Adrenal gland (tissue), 12 donors: Measurements from ENCODE around the gene AFAP1. TPM values are rescaled to one million over a fixed set of nuclear protein-coding genes. Genes with fewer than 3 reads are reported as not detected.

ENCODE experiments used
- DNase-seq, 7 donors: peaks; one replicate each; pipeline ENCODE4 v3.0.0-alpha.2; 2019 to 2020
- H3K27ac ChIP-seq, 5 donors: fragments of 200-600 bp; sonication (generic) in 4 of 5; 1 replicate in 3 of 5; 2 replicates in 2 of 5; pipeline versions ENCODE4 v1.5.1 to v1.8.0; 2016 to 2020; ENCODE audit warnings: mild to moderate bottlenecking in 1 of 5
- H3K27me3 ChIP-seq: fragments of 200-600 bp; 2 replicates; pipeline ENCODE4 v1.8.0; 2021
- H3K36me3 ChIP-seq, 2 donors: fragments of 200-600 bp; replicated peaks in 1 of 2; 1 replicate in 1 of 2; 2 replicates in 1 of 2; pipeline versions ENCODE4 v1.5.1 to v1.8.0; 2018 to 2022
- H3K4me1 ChIP-seq, 2 donors: fragments of 200-600 bp; replicated peaks in 1 of 2; 1 replicate in 1 of 2; 2 replicates in 1 of 2; pipeline versions ENCODE4 v1.5.1 to v1.8.0; 2018 to 2021
- H3K4me3 ChIP-seq, 4 donors: fragments of 200-600 bp; sonication (generic) in 3 of 4; one replicate each; pipeline ENCODE4 v1.5.1; 2016 to 2018
- H3K9me3 ChIP-seq, 3 donors: fragments of 200-600 bp; sonication (generic) in 1 of 3; replicated peaks in 1 of 3; 1 replicate in 2 of 3; 2 replicates in 1 of 3; pipeline versions ENCODE4 v1.5.1 to v1.8.0; 2016 to 2021
- CTCF ChIP-seq, 6 experiments: fragments of 450-650 bp in 4 of 6; fragments of 200-600 bp in 2 of 6; sonication (generic) in 1 of 6; IDR thresholded peaks; 1 replicate in 5 of 6; 2 replicates in 1 of 6; pipeline versions ENCODE4 v1.5.1 to v1.8.0; 2016 to 2021; ENCODE audit warnings: antibody characterized with exemption in 6 of 6, mild to moderate bottlenecking in 2 of 6, moderate library complexity in 1 of 6
- POLR2A ChIP-seq, 2 donors: fragments of 450-650 bp; IDR thresholded peaks; one replicate each; pipeline ENCODE4 v1.6.1; 2017; ENCODE audit warnings: antibody characterized with exemption in 2 of 2, mild to moderate bottlenecking in 2 of 2, moderate library complexity in 1 of 2
- WGBS, 4 donors: extraction: QIAGEN DNeasy Blood & Tissue Kit in 2 of 4; methylation state at CpG; one replicate each; pipeline versions ENCODE4 v1.1.5 to v1.1.7; 2013 to 2017; 5-methylcytosine and 5-hydroxymethylcytosine counted together
- intact Hi-C, 2 donors: fragments of 100-400 bp; cut with DNase I; formaldehyde crosslinking; loops; one replicate each; pipeline versions ENCODE4 v1.14.1 to v1.15.0; 2022 to 2023
- polyA plus RNA-seq, 3 donors: library from polyadenylated mRNA; stranded (reverse); fragments of 200-250 nt in 2 of 3; fragments of 350-450 nt in 1 of 3; fragmentation: Illumina TruSeq in 1 of 3; extraction: RNeasy Lipid Tissue Mini Kit (QIAGEN cat#74804) in 1 of 3; gene quantifications; one replicate each; pipeline ENCODE4 v1.2.3, GENCODE V29; 2013 to 2014
- total RNA-seq, 9 donors: library from RNA; depleted of rRNA in 4 of 9; stranded (reverse); fragments of >200 nt in 4 of 9; fragments of 120-200 nt in 1 of 9; fragmentation: NEBNext Ultra II Directional in 1 of 9; extraction: Animal tissue kit (Norgen Biotek cat#: 25700) in 1 of 9; gene quantifications; one replicate each; pipeline versions ENCODE4 v1.1.0 to v1.2.4, GENCODE V29; 2013 to 2023
- donor health status: healthy with polysubstance abuse.
- donor health status: Bipolar disorder and iron deficiency.
- donor health status: DM: yes; HTN: yes; CAD: no.
- donor health status: DM: no; HTN: no; CAD: no.
- donor health status: DM: no; HTN: no; CAD: no.
- donor health status: DM: yes; HTN: yes; CAD: no.

Gene AFAP1
- total and polyA plus RNA-seq, 12 donors, result 3.3 to 16.1 (median 9.8) TPM

- no peak for DNase-seq
- Histone ChIP-seq H3K27me3 (no peaks in the 10 kb centered on the region), H3K27ac (no peak overlapping the region), H3K4me1 (peaks cover 0 to 26% of the 10 kb centered on the region in 2 donors), H3K9me3 (no peaks in the 10 kb centered on the region), H3K4me3 (no peak overlapping the region), H3K36me3 (no peaks in the 10 kb centered on the region)
- intact Hi-C loops, result no loop called here
- 79 to 88% (median 83%) methylated on average over 3 of the region's 3 CpGs for WGBS, 4 donors
- TF ChIP-seq POLR2A (IDR thresholded peaks at IDR 0.05) (no peak), CTCF (IDR thresholded peaks at IDR 0.05) (no peak)
Observed at GRCh38 chr4:7887436-7887835, 52.2 kb downstream of the AFAP1 start.

- intact Hi-C loops, result no loop called here
- H3K36me3 ChIP-seq, result no peaks in the 10 kb centered on the region
- H3K27me3 ChIP-seq, result no peaks in the 10 kb centered on the region
- TF ChIP-seq POLR2A (IDR thresholded peaks at IDR 0.05) (no peak), CTCF (IDR thresholded peaks at IDR 0.05) (no peak)
- 66 to 72% (median 68%) methylated on average over 9 of the region's 9 CpGs for WGBS, 4 donors
- DNase-seq, result no peak
- no peak overlapping the region for H3K4me3 ChIP-seq
- H3K27ac ChIP-seq, result no peak overlapping the region
- no peaks in the 10 kb centered on the region for H3K9me3 ChIP-seq
- H3K4me1 ChIP-seq, result peaks cover 0 to 16% of the 10 kb centered on the region in 2 donors
Observed at GRCh38 chr4:7886007-7886973, 53.4 kb downstream of the AFAP1 start.

- TF ChIP-seq POLR2A (IDR thresholded peaks at IDR 0.05) (no peak), CTCF (IDR thresholded peaks at IDR 0.05) (no peak)
- Histone ChIP-seq H3K27me3 (no peaks in the 10 kb centered on the region), H3K27ac (no peak overlapping the region), H3K4me3 (no peak overlapping the region), H3K9me3 (no peaks in the 10 kb centered on the region), H3K4me1 (peaks cover 0 to 7% of the 10 kb centered on the region in 2 donors), H3K36me3 (no peaks in the 10 kb centered on the region)
- 85 to 95% (median 88%) methylated on average over 16 of the region's 16 CpGs for WGBS, 4 donors
- no peak for DNase-seq
- intact Hi-C loops, result no loop called here
Observed at GRCh38 chr4:7885216-7886006, 54.2 kb downstream of the AFAP1 start.

- Histone ChIP-seq H3K27ac (no peak overlapping the region), H3K36me3 (no peaks in the 10 kb centered on the region), H3K27me3 (no peaks in the 10 kb centered on the region), H3K9me3 (no peaks in the 10 kb centered on the region), H3K4me3 (no peak overlapping the region), H3K4me1 (no peaks in the 10 kb centered on the region)
- TF ChIP-seq POLR2A (IDR thresholded peaks at IDR 0.05), result no peak
- no peak for TF ChIP-seq CTCF (IDR thresholded peaks at IDR 0.05)
- no peak for DNase-seq
- intact Hi-C loops, result no loop called here
- 71 to 83% (median 75%) methylated on average over 7 of the region's 7 CpGs for WGBS, 4 donors
Observed at GRCh38 chr4:7880683-7881082, 59.0 kb downstream of the AFAP1 start.
